GM12892 (cell line): Measurements from ENCODE around the gene MYO18B.

Source experiments
- POLR2A ChIP-seq: IDR thresholded peaks from 2 replicates; pipeline ENCODE4 v1.6.1; 2011; ENCODE audit warnings: low read depth, low read length, control low read depth
- POLR2AphosphoS5 ChIP-seq: IDR thresholded peaks from 2 replicates; pipeline ENCODE4 v1.6.1; 2011; ENCODE audit warnings: low read depth, low read length, control low read depth

- TF ChIP-seq POLR2A (no peak), POLR2AphosphoS5 (no peak)
Observed at GRCh38 chr22:25942856-25943411, 200.9 kb downstream of the MYO18B start.
